ENCODE results near the gene CRLF2. TPM values are rescaled to one million over a fixed set of nuclear protein-coding genes. Genes with fewer than 3 reads are reported as not detected.
"Not testable (repeated sequence)": the region's sequence is repeated elsewhere in the genome, so short reads cannot be mapped to it uniquely, and the experiment has no call there.

Gene CRLF2
- total RNA-seq, 1 donor from 2014 or later: 1.3 TPM

DNA sequence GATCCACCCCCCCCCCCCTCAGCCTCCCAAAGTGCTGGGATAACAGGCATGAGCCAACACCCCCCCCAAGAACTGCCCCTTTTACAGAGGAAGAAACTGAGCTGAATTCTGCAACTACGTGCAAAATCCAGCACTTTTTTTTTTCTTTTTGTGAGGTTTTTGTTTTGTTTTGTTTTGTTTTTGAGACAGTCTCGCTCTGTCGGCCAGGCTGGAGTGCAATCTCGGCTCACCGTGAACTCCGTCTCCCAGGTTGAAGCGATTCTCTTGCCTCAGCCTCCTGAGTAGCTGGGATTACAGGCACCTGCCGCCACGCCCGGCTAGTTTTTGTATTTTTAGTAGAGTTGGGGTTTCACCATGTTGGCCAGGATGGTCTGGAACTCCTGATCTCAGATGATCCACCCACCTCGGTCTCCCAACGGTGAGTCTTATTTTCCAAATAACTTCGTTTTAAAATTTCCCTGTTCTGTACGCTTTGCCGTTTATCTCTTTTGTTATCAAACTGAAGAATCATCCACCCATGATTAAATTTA, 4.9 kb downstream of the CRLF2 start:
- no peak overlapping the region for H3K27ac ChIP-seq
- DNase-seq: no peak
- ATAC-seq: no peak
- no peaks in the 10 kb centered on the region for H3K27me3 ChIP-seq (ENCODE audit: low read depth)
- intact Hi-C loops (cut with DNase I): no loop called here
- H3K4me1 ChIP-seq: peaks cover 11% of the 10 kb centered on the region
- TF ChIP-seq, protein P1, sequence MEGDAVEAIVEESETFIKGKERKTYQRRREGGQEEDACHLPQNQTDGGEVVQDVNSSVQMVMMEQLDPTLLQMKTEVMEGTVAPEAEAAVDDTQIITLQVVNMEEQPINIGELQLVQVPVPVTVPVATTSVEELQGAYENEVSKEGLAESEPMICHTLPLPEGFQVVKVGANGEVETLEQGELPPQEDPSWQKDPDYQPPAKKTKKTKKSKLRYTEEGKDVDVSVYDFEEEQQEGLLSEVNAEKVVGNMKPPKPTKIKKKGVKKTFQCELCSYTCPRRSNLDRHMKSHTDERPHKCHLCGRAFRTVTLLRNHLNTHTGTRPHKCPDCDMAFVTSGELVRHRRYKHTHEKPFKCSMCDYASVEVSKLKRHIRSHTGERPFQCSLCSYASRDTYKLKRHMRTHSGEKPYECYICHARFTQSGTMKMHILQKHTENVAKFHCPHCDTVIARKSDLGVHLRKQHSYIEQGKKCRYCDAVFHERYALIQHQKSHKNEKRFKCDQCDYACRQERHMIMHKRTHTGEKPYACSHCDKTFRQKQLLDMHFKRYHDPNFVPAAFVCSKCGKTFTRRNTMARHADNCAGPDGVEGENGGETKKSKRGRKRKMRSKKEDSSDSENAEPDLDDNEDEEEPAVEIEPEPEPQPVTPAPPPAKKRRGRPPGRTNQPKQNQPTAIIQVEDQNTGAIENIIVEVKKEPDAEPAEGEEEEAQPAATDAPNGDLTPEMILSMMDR (IDR thresholded peaks at IDR 0.05): no peak
- no peak overlapping the region for H3K4me3 ChIP-seq
- no peaks in the 10 kb centered on the region for H3K36me3 ChIP-seq
- H3K9me3 ChIP-seq: no peaks in the 10 kb centered on the region

DNA sequence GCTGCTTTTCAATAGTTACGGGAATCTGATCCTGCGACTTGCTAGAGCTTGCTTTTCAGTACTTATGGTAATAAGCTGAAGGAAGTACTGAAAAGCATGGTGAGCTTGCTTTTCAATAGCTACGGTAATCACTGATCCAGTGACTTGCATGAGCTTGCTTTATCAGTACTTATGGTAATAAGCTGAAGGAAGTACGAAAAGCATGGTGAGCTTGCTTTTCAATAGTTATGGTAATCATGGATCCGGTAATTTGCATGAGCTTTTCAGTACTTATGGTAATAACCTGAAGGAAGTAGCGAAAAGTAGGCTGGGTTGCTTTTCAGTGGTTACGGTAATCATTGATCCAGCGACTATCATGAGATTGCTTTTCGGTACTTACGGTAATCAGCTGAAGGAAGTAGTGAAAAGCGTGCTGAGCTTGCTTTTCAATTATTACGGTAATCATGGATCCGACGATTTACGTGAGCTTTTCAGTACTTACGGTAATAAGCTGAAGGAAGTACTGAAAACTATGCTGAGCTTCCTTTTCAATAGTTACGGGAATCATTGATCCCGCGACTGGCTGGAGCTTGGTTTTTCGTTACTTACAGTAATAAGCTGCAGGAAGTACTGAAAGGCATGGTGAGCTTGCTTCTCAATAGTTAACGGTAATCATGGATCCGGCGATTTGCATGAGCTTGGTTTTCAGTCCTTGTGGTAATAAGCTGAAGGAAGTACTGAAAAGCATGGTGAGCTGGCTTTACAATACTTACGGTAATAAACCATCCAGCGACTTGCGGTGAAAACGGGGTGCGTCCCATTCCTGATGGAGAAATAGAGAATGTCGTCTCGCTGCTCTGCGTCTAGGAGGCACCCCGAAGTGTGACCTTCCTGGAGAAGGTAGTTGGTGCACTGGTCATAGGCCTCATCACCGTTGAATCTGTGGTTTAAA, 6.5 kb downstream of the CRLF2 start:
- Histone ChIP-seq H3K27me3 (ENCODE audit: low read depth) (no peaks in the 10 kb centered on the region), H3K36me3 (no peaks in the 10 kb centered on the region), H3K9me3 (no peaks in the 10 kb centered on the region), H3K27ac (no peak overlapping the region), H3K4me3 (peak overlapping the region; percentile 45), H3K4me1 (peaks cover 11% of the 10 kb centered on the region)
- TF ChIP-seq, protein P1 (IDR thresholded peaks at IDR 0.05): no peak
- ATAC-seq (peak; percentile 79), DNase-seq (no peak)
- intact Hi-C loops (cut with DNase I): no loop called here

DNA sequence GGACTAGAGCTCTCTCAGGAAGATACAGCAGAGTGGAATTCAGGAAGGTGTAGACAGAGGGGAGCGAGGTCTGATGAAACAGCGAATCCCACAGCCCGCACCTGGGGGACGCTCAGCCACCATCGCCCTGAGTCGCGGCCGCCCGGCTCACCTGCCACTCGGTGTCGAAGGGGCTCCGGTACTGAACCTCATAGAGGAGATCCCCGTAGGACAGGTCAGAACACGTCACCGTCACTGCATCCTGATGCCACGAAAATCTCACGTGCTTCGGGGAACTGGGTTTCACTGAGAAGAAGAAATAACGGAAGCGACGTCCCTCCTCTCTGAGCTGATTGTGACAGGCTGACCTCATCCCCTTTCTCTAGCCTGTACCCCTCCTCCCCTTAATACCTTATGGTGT, 10.2 kb downstream of the CRLF2 start:
- ATAC-seq: no peak
- no peak for DNase-seq
- TF ChIP-seq, protein P1 (IDR thresholded peaks at IDR 0.05): no peak

DNA sequence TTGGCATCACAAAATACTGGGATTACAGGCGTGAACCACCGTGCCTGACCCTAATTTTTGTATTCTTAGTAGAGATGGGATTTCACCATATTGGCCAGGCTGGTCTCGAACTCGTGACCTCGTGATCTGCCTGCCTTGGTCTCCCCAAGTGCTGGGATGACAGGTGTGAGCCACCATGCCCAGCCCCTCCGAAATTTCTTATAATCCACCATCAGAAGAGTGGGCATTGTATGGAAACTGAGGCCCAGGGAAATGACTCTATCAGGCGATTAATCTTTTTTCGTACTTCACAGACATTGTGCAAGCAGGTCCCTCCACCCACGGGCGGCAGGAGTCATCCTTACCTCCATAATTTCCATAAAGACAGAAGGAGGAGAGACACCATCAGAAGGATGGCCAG, 16.0 kb downstream of the CRLF2 start:
- intact Hi-C loops (cut with DNase I): no loop called here
- Histone ChIP-seq H3K4me1 (no peaks in the 10 kb centered on the region), H3K9me3 (no peaks in the 10 kb centered on the region), H3K36me3 (no peaks in the 10 kb centered on the region), H3K27ac (no peak overlapping the region), H3K4me3 (no peak overlapping the region), H3K27me3 (ENCODE audit: low read depth) (no peaks in the 10 kb centered on the region)
- ATAC-seq: no peak
- TF ChIP-seq, protein P1 (IDR thresholded peaks at IDR 0.05): no peak
- no peak for DNase-seq

More for the DNA sequence above, 10.2 kb downstream of the CRLF2 start:
- H3K36me3 ChIP-seq: no peaks in the 10 kb centered on the region
- peaks cover 11% of the 10 kb centered on the region for H3K4me1 ChIP-seq
- intact Hi-C loops (cut with DNase I): no loop called here
- no peak overlapping the region for H3K27ac ChIP-seq
- no peaks in the 10 kb centered on the region for H3K27me3 ChIP-seq (ENCODE audit: low read depth)
- no peak overlapping the region for H3K4me3 ChIP-seq
- H3K9me3 ChIP-seq: no peaks in the 10 kb centered on the region

DNA sequence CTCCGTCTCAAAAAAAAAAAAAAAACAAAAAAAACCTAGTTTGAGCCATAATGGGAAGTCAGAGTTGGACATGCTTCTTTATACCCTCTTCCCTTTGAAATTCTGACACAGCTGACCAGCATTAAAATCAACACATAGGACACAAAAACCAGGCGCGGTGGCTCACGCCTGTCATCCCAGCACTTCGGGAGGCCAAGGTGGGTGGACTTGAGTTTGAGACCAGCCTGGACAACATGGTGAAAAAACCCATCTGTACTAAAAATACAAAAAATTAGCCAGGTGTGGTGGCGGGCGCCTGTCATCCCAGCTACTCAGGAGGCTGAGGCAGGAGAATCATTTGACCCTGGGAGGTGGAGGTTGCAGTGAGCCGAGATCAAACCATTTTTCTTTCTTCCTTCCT, 20.3 kb downstream of the CRLF2 start:
- H3K4me1 ChIP-seq; ATAC-seq; H3K36me3 ChIP-seq; H3K9me3 ChIP-seq; H3K27me3 ChIP-seq (ENCODE audit: low read depth); DNase-seq; H3K27ac ChIP-seq; H3K4me3 ChIP-seq; intact Hi-C loops (cut with DNase I): not testable (repeated sequence)

DNA sequence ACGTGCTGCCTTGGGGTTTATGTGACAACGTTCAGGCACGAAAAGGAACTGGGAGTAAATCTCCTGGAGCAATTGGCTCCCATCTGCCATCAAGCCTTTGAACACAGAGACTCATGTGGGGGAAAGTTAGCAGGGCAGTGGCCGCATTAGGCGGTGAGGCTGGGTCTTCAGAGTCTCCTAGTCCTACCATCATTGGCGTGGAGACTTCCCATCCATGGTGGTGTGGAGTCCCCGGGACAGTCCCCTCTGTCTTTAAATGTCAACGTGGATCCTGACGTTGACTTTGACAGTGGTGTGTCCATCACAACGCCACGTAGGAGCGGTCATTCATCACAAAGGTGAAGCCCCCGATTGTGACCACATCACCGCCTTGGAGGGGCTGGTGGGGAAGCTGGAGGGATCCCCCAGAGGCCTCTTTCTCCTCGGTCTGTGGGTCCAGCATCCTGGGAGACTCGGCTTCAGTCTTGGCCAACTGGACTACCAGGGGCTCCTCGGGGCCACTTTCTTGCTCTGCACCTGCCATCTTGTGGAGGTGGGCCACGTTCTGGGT, 21.8 kb downstream of the CRLF2 start:
- TF ChIP-seq, protein P1 (IDR thresholded peaks at IDR 0.05): no peak
- Histone ChIP-seq H3K4me1 (no peaks in the 10 kb centered on the region), H3K36me3 (no peaks in the 10 kb centered on the region), H3K27ac (no peak overlapping the region), H3K9me3 (no peaks in the 10 kb centered on the region), H3K4me3 (no peak overlapping the region), H3K27me3 (ENCODE audit: low read depth) (no peaks in the 10 kb centered on the region)
- ATAC-seq: no peak
- intact Hi-C loops (cut with DNase I): no loop called here
- DNase-seq: no peak

Data from lower lobe of right lung (tissue), 2 donors.